ENCODE data around the gene CCDC40.

GRCh38 chr17:80025140-80025539 lies 11.3 kb upstream of the CCDC40 start:
- TF ChIP-seq CTCF (IDR thresholded peaks at IDR 0.05) (no peak), EZH2 (IDR thresholded peaks at IDR 0.05; ENCODE audit: borderline replicate concordance, insufficient read depth, low read depth, low read length, poor library complexity, severe bottlenecking) (no peak)

Data from B cell (primary cell).